A673 (cell line): ENCODE measurements around the gene DACT2. TPM values are rescaled to one million over a fixed set of nuclear protein-coding genes. Genes with fewer than 3 reads are reported as not detected.

ENCODE experiments used
- BruUV-seq: library from RNA; stranded (reverse); fragments of 400-500 nt; replicated peaks from 2 replicates; lab custom pipeline; 2021; lab: Mats Ljungman, UMichigan
- CTCF ChIA-PET: fragments of 300-600 bp; sonication (Branson Sonifier 250); formaldehyde crosslinking; loops from one replicate; lab custom pipeline; 2022; ENCODE audit warnings: antibody characterized with exemption; lab: Charles Lee
- POLR2A ChIA-PET: fragments of 300-600 bp; sonication (Branson Sonifier 250); formaldehyde crosslinking; loops from one replicate; lab custom pipeline; 2022; ENCODE audit warnings: antibody characterized with exemption; ENCODE audit not compliant: low non-redundant PET; lab: Charles Lee
- DNase-seq: peaks from one replicate; pipeline ENCODE4 v3.0.0-alpha.2; 2015; ENCODE audit warnings: low spot score
- H3K27ac ChIP-seq: fragments of 200-600 bp; sonication (generic); 2 replicates; pipeline ENCODE4 v1.5.1; 2016; ENCODE audit warnings: mixed run types, low read depth, mild to moderate bottlenecking, mixed read lengths, antibody characterized with exemption, low read length; ENCODE audit not compliant: poor library complexity, severe bottlenecking
- H3K27me3 ChIP-seq: fragments of 200-600 bp; sonication (generic); replicated peaks from 2 replicates; pipeline ENCODE4 v1.6.1; 2017; ENCODE audit warnings: mixed run types, low read depth, mild to moderate bottlenecking, mixed read lengths, antibody characterized with exemption, low read length; ENCODE audit not compliant: insufficient read depth, poor library complexity
- H3K36me3 ChIP-seq: fragments of 200-600 bp; sonication (generic); 2 replicates; pipeline ENCODE4 v1.6.1; 2016; ENCODE audit warnings: mixed run types, mild to moderate bottlenecking, mixed read lengths, antibody characterized with exemption, low read length; ENCODE audit not compliant: insufficient read depth, poor library complexity, severe bottlenecking
- H3K4me1 ChIP-seq: fragments of 200-600 bp; sonication (generic); 2 replicates; pipeline ENCODE4 v1.6.1; 2017; ENCODE audit warnings: mixed run types, mild to moderate bottlenecking, mixed read lengths, antibody characterized with exemption, low read length; ENCODE audit not compliant: insufficient read depth, poor library complexity, severe bottlenecking
- H3K4me3 ChIP-seq: fragments of 200-600 bp; sonication (generic); 2 replicates; pipeline ENCODE4 v1.5.1; 2016; ENCODE audit warnings: low read depth, mixed run types, mild to moderate bottlenecking, mixed read lengths, low read length; ENCODE audit not compliant: poor library complexity, severe bottlenecking
- H3K9me3 ChIP-seq: fragments of 200-600 bp; sonication (generic); 2 replicates; pipeline ENCODE4 v1.6.1; 2016; ENCODE audit warnings: mixed run types, low read depth, mild to moderate bottlenecking, mixed read lengths, antibody characterized with exemption, low read length; ENCODE audit not compliant: poor library complexity, severe bottlenecking
- CTCF ChIP-seq: fragments of 300-800, 200-600 bp; sonication (generic); conservative IDR thresholded peaks from 2 replicates; pipeline ENCODE4 v1.5.1; 2017; ENCODE audit warnings: low read depth, mild to moderate bottlenecking, antibody characterized with exemption, low read length, moderate library complexity, mixed read lengths
- EZH2 ChIP-seq: fragments of 200-600 bp; sonication (generic); IDR thresholded peaks from 2 replicates; pipeline ENCODE4 v1.6.1; 2017; ENCODE audit warnings: borderline replicate concordance, low read depth, mild to moderate bottlenecking, mixed read lengths, antibody characterized with exemption, low read length; ENCODE audit not compliant: poor library complexity, severe bottlenecking
- intact Hi-C: fragments of 100-400 bp; cut with micrococcal nuclease; formaldehyde crosslinking; loops from one replicate; pipeline ENCODE4 v1.10.0; 2022; ENCODE audit not compliant: unreplicated experiment
- total RNA-seq: library from RNA; stranded (reverse); gene quantifications from 2 replicates; pipeline ENCODE4 v1.2.3, GENCODE V29; 2021

DACT2 gene
- total RNA-seq, 1 experiment from 2014 or later: 18.7 TPM

- H3K27me3 ChIP-seq: no peaks in the 10 kb centered on the region
- peaks cover 36% of the 10 kb centered on the region for H3K4me1 ChIP-seq
- H3K36me3 ChIP-seq: no peaks in the 10 kb centered on the region
- H3K9me3 ChIP-seq: no peaks in the 10 kb centered on the region
- POLR2A ChIA-PET: no interaction called here
- H3K4me3 ChIP-seq: no peak overlapping the region
- no TSS peak for BruUV-seq
- intact Hi-C loops: loop anchor here (2.0 to 5.0 kb wide), 2 partner anchors 53 to 143 kb away; no protein-coding TSS in a partner anchor
- H3K27ac ChIP-seq: no peak overlapping the region
- CTCF ChIA-PET: no interaction called here
- TF ChIP-seq EZH2 (no peak), CTCF (no peak)
- DNase-seq: no peak
Observed at GRCh38 chr6:168299541-168300511, 19.8 kb downstream of the DACT2 start.

GRCh38 chr6:168297643-168298042 lies 21.9 kb downstream of the DACT2 start:
- H3K4me3 ChIP-seq: no peak overlapping the region
- CTCF ChIA-PET: no interaction called here
- H3K9me3 ChIP-seq: no peaks in the 10 kb centered on the region
- BruUV-seq: no TSS peak
- TF ChIP-seq CTCF (no peak), EZH2 (no peak)
- no peaks in the 10 kb centered on the region for H3K36me3 ChIP-seq
- no peaks in the 10 kb centered on the region for H3K27me3 ChIP-seq
- no peak overlapping the region for H3K27ac ChIP-seq
- intact Hi-C loops: no loop called here
- POLR2A ChIA-PET: no interaction called here
- no peak for DNase-seq
- peaks cover 32% of the 10 kb centered on the region for H3K4me1 ChIP-seq

GRCh38 chr6:168294901-168295300 lies 24.7 kb downstream of the DACT2 start:
- ChIA-PET CTCF (no interaction called here), POLR2A (no interaction called here)
- DNase-seq: no peak
- H3K4me1 ChIP-seq: peaks cover 9% of the 10 kb centered on the region
- no peaks in the 10 kb centered on the region for H3K36me3 ChIP-seq
- H3K27ac ChIP-seq: no peak overlapping the region
- TF ChIP-seq CTCF (no peak), EZH2 (no peak)
- intact Hi-C loops: no loop called here
- no peaks in the 10 kb centered on the region for H3K27me3 ChIP-seq
- no peak overlapping the region for H3K4me3 ChIP-seq
- H3K9me3 ChIP-seq: no peaks in the 10 kb centered on the region
- no TSS peak for BruUV-seq
